Spleen (tissue), 11 donors: ENCODE data around the gene PRSS8. TPM values are rescaled to one million over a fixed set of nuclear protein-coding genes. Genes with fewer than 3 reads are reported as not detected.

ENCODE experiments used
- DNase-seq: peaks from one replicate; pipeline ENCODE4 v3.0.0-alpha.2; 2020
- H3K27ac ChIP-seq, 8 donors: fragments of 200-600 bp; sonication (generic) in 7 of 8; 1 replicate in 4 of 8; 2 replicates in 4 of 8; pipeline versions ENCODE4 v1.5.0 to v1.8.0; 2016 to 2021; ENCODE audit warnings: inconsistent platforms in 4 of 8, mild to moderate bottlenecking in 4 of 8, moderate library complexity in 1 of 8
- H3K27me3 ChIP-seq, 7 donors: fragments of 200-600 bp; sonication (generic) in 6 of 7; replicated peaks in 1 of 7; 1 replicate in 4 of 7; 2 replicates in 3 of 7; pipeline versions ENCODE4 v1.5.0 to v1.8.0; 2016 to 2021; ENCODE audit warnings: inconsistent platforms in 3 of 7, mild to moderate bottlenecking in 1 of 7
- H3K36me3 ChIP-seq, 6 donors: fragments of 200-600 bp; sonication (generic) in 5 of 6; 1 replicate in 4 of 6; 2 replicates in 2 of 6; pipeline versions ENCODE4 v1.5.0 to v1.8.0; 2016 to 2021; ENCODE audit warnings: inconsistent platforms in 2 of 6
- H3K4me1 ChIP-seq, 6 donors: fragments of 200-600 bp; sonication (generic) in 5 of 6; 1 replicate in 3 of 6; 2 replicates in 3 of 6; pipeline versions ENCODE4 v1.5.0 to v1.8.0; 2016 to 2021; ENCODE audit warnings: inconsistent platforms in 3 of 6
- H3K4me3 ChIP-seq, 8 donors: fragments of 200-600 bp; sonication (generic) in 7 of 8; 1 replicate in 4 of 8; 2 replicates in 4 of 8; pipeline versions ENCODE4 v1.5.0 to v1.8.0; 2016 to 2021; ENCODE audit warnings: inconsistent platforms in 4 of 8, mild to moderate bottlenecking in 4 of 8, moderate library complexity in 2 of 8
- H3K9me3 ChIP-seq, 8 donors: fragments of 200-600 bp; sonication (generic) in 7 of 8; 1 replicate in 4 of 8; 2 replicates in 4 of 8; pipeline versions ENCODE4 v1.5.0 to v1.8.0; 2016 to 2021; ENCODE audit warnings: inconsistent platforms in 4 of 8
- CTCF ChIP-seq, 11 experiments: fragments of 200-600 bp in 7 of 11; fragments of 450-650 bp in 4 of 11; sonication (generic) in 4 of 11; IDR thresholded peaks in 8 of 11; conservative IDR thresholded peaks in 3 of 11; 1 replicate in 7 of 11; 2 replicates in 4 of 11; pipeline versions ENCODE4 v1.4.0 to v1.8.0; 2016 to 2021; ENCODE audit warnings: antibody characterized with exemption in 11 of 11, inconsistent platforms in 4 of 11, mild to moderate bottlenecking in 1 of 11
- POLR2A ChIP-seq, 3 donors: fragments of 450-650 bp; IDR thresholded peaks; one replicate each; pipeline ENCODE4 v1.5.1; 2017; ENCODE audit warnings: antibody characterized with exemption in 3 of 3, mild to moderate bottlenecking in 1 of 3
- POLR2AphosphoS5 ChIP-seq, 3 donors: sonication (generic); formaldehyde crosslinking; IDR thresholded peaks; one replicate each; pipeline ENCODE4 v1.5.1; 2017; ENCODE audit warnings: antibody characterized with exemption in 3 of 3
- WGBS, 5 donors: extraction: QIAGEN DNeasy Blood & Tissue Kit in 3 of 5; methylation state at CpG; one replicate each; pipeline versions ENCODE4 v1.1.5 to v1.1.7; 2013 to 2018; 5-methylcytosine and 5-hydroxymethylcytosine counted together
- intact Hi-C: fragments of 100-400 bp; cut with DNase I; formaldehyde crosslinking; loops from one replicate; pipeline ENCODE4 v1.15.0; 2023; ENCODE audit warnings: low total_unique reads
- polyA plus RNA-seq, 3 donors: library from polyadenylated mRNA; stranded (reverse); fragments of 200-250 nt; gene quantifications; one replicate each; pipeline ENCODE4 v1.2.1, GENCODE V29; 2013
- total RNA-seq, 7 donors: library from RNA; depleted of rRNA in 3 of 7; stranded (reverse); fragments of >200 nt in 3 of 7; fragmentation: NEBNext Ultra II Directional in 4 of 7; extraction: Animal tissue kit (Norgen Biotek cat#: 25700) in 4 of 7; gene quantifications; one replicate each; pipeline versions ENCODE4 v1.1.0 to v1.2.1, GENCODE V29; 2016 to 2021
- donor health status: healthy with polysubstance abuse.
- donor health status: DM: no; HTN: no; CAD: no; lungs with moderate emphysema.
- donor health status: DM: no; HTN: no; CAD: no.
- donor health status: Bipolar disorder and iron deficiency.
- donor health status: healthy.
- donor health status: DM: no; HTN: no; CAD: no.
- donor health status: DM: yes; HTN: yes; CAD: no.

Gene PRSS8
- total and polyA plus RNA-seq, 10 donors, result 0.07 to 0.19 (median 0.15) TPM; not detected in 7

GRCh38 chr16:31117384-31118222 lies 17.9 kb downstream of the PRSS8 start, which contains the start of gene KAT8:
TSS of gene KAT8 (plus strand) at chr16:31117664. CDS start at chr16:31117682, 18 bp downstream.
- peaks cover 6 to 48% (median 38%) of the 10 kb centered on the region in 6 donors for H3K36me3 ChIP-seq
- peak; percentile 35 to 78 (median 76) for TF ChIP-seq POLR2A (IDR thresholded peaks at IDR 0.05)
- peak in 1 of 11 experiments; percentile 8 for TF ChIP-seq CTCF (IDR thresholded peaks at IDR 0.05 in 8 of 11, conservative IDR thresholded peaks at IDR 0.05 in 3 of 11)
- peak; percentile 99 for TF ChIP-seq POLR2AphosphoS5 (IDR thresholded peaks at IDR 0.05)
- no peaks in the 10 kb centered on the region for H3K27me3 ChIP-seq
- H3K4me1 ChIP-seq, result peaks cover 15 to 73% (median 39%) of the 10 kb centered on the region in 6 donors
- DNase-seq, result peak; percentile 99
- H3K9me3 ChIP-seq, result no peaks in the 10 kb centered on the region
- WGBS, 5 donors, result 0 to 1% (median 0%) methylated on average over 35 to 68 of the region's 68 CpGs
- H3K27ac ChIP-seq, result peak within 1 kb of the TSS; percentile 94 to 99 (median 98)
- intact Hi-C loops, result loop anchor here (2.0 kb wide), 1 partner anchor 63 kb away; the partner anchor contains the start of gene FUS
- peak within 1 kb of the TSS; percentile 57 to 80 (median 69) for H3K4me3 ChIP-seq

GRCh38 chr16:31114468-31114867 lies 21.1 kb downstream of the PRSS8 start:
- peaks cover 21 to 76% (median 41%) of the 10 kb centered on the region in 6 donors for H3K4me1 ChIP-seq
- no peak for TF ChIP-seq POLR2AphosphoS5 (IDR thresholded peaks at IDR 0.05)
- TF ChIP-seq POLR2A (IDR thresholded peaks at IDR 0.05), result no peak
- no peak for TF ChIP-seq CTCF (IDR thresholded peaks at IDR 0.05 in 8 of 11, conservative IDR thresholded peaks at IDR 0.05 in 3 of 11)
- intact Hi-C loops, result no loop called here
- peak overlapping the region in 4 of 8 donors; percentile 76 to 99 (median 82) for H3K27ac ChIP-seq
- no peaks in the 10 kb centered on the region for H3K9me3 ChIP-seq
- no peaks in the 10 kb centered on the region for H3K27me3 ChIP-seq
- 88 to 95% (median 92%) methylated on average over 8 of the region's 8 CpGs for WGBS, 5 donors
- H3K36me3 ChIP-seq, result peaks cover 0 to 48% (median 39%) of the 10 kb centered on the region in 6 donors
- no peak overlapping the region for H3K4me3 ChIP-seq
- DNase-seq, result no peak

- intact Hi-C loops, result no loop called here
- H3K36me3 ChIP-seq, result peaks cover 0 to 44% (median 37%) of the 10 kb centered on the region in 6 donors
Measured at GRCh38 chr16:31113121-31114120, 22.1 kb downstream of the PRSS8 start.

More at GRCh38 chr16:31113121-31114120, 22.1 kb downstream of the PRSS8 start:
- H3K27ac ChIP-seq, result peak overlapping the region in 7 of 8 donors; percentile 47 to 99 (median 76)
- no peaks in the 10 kb centered on the region for H3K27me3 ChIP-seq
- no peak for DNase-seq
- peak overlapping the region in 1 of 8 donors; percentile 22 for H3K4me3 ChIP-seq
- 39 to 65% (median 54%) methylated on average over 5 of the region's 5 CpGs for WGBS, 5 donors
- H3K9me3 ChIP-seq, result no peaks in the 10 kb centered on the region
- peaks cover 18 to 76% (median 42%) of the 10 kb centered on the region in 6 donors for H3K4me1 ChIP-seq
- TF ChIP-seq CTCF (IDR thresholded peaks at IDR 0.05 in 8 of 11, conservative IDR thresholded peaks at IDR 0.05 in 3 of 11) (no peak), POLR2AphosphoS5 (IDR thresholded peaks at IDR 0.05) (peak in 2 of 3 donors; percentile 32 to 41)
